ENCODE data around the gene SRR. TPM values are rescaled to one million over a fixed set of nuclear protein-coding genes. Genes with fewer than 3 reads are reported as not detected.

The SRR gene
- total RNA-seq, 1 donor: 20.6 TPM

GRCh38 chr17:2362416-2362815, 58.7 kb downstream of the SRR start:
- H3K27ac ChIP-seq (ENCODE audit: low read depth, low read length): no peak overlapping the region
- no peaks in the 10 kb centered on the region for H3K9me3 ChIP-seq (ENCODE audit: low read depth, low read length)
- TF ChIP-seq CTCF (IDR thresholded peaks at IDR 0.05; ENCODE audit: extremely low read depth, low read depth, low read length): no peak
- peak; percentile 23 for DNase-seq (ENCODE audit: insufficient read length, low spot score, missing footprints)
- H3K4me3 ChIP-seq (ENCODE audit: insufficient read depth, low read length): no peak overlapping the region
- H2AFZ ChIP-seq (ENCODE audit: low read length): no peak overlapping the region
- H3K27me3 ChIP-seq (ENCODE audit: insufficient read depth, low read length): no peaks in the 10 kb centered on the region
- H3K79me2 ChIP-seq (ENCODE audit: insufficient read depth, low read length): no peaks in the 10 kb centered on the region
- H3K36me3 ChIP-seq (ENCODE audit: insufficient read depth, low read length): peaks cover 4% of the 10 kb centered on the region
- H3K4me2 ChIP-seq (ENCODE audit: insufficient read depth, low read length): no peak overlapping the region
- H4K20me1 ChIP-seq (ENCODE audit: insufficient read depth, low read length): peaks cover 21% of the 10 kb centered on the region
- peaks cover 10% of the 10 kb centered on the region for H3K4me1 ChIP-seq (ENCODE audit: insufficient read depth, low read length)

- Histone ChIP-seq H3K27me3 (ENCODE audit: insufficient read depth, low read length) (no peaks in the 10 kb centered on the region), H3K4me2 (ENCODE audit: insufficient read depth, low read length) (no peak overlapping the region), H3K79me2 (ENCODE audit: insufficient read depth, low read length) (no peaks in the 10 kb centered on the region), H3K27ac (ENCODE audit: low read depth, low read length) (no peak overlapping the region), H3K9me3 (ENCODE audit: low read depth, low read length) (no peaks in the 10 kb centered on the region), H4K20me1 (ENCODE audit: insufficient read depth, low read length) (peaks cover 20% of the 10 kb centered on the region), H3K4me1 (ENCODE audit: insufficient read depth, low read length) (peaks cover 10% of the 10 kb centered on the region), H3K36me3 (ENCODE audit: insufficient read depth, low read length) (peaks cover 4% of the 10 kb centered on the region), H3K4me3 (ENCODE audit: insufficient read depth, low read length) (no peak overlapping the region), H2AFZ (ENCODE audit: low read length) (no peak overlapping the region)
- DNase-seq (ENCODE audit: insufficient read length, low spot score, missing footprints): peak; percentile 54
- TF ChIP-seq CTCF (IDR thresholded peaks at IDR 0.05; ENCODE audit: extremely low read depth, low read depth, low read length): no peak
Observed at GRCh38 chr17:2362881-2363280, 59.1 kb downstream of the SRR start.

- H3K4me1 ChIP-seq (ENCODE audit: insufficient read depth, low read length): peaks cover 10% of the 10 kb centered on the region
- peaks cover 15% of the 10 kb centered on the region for H4K20me1 ChIP-seq (ENCODE audit: insufficient read depth, low read length)
- H3K27me3 ChIP-seq (ENCODE audit: insufficient read depth, low read length): no peaks in the 10 kb centered on the region
- no peak overlapping the region for H3K4me2 ChIP-seq (ENCODE audit: insufficient read depth, low read length)
- peak; percentile 30 for DNase-seq (ENCODE audit: insufficient read length, low spot score, missing footprints)
- H3K9me3 ChIP-seq (ENCODE audit: low read depth, low read length): no peaks in the 10 kb centered on the region
- no peaks in the 10 kb centered on the region for H3K79me2 ChIP-seq (ENCODE audit: insufficient read depth, low read length)
- peaks cover 4% of the 10 kb centered on the region for H3K36me3 ChIP-seq (ENCODE audit: insufficient read depth, low read length)
- H2AFZ ChIP-seq (ENCODE audit: low read length): no peak overlapping the region
- H3K4me3 ChIP-seq (ENCODE audit: insufficient read depth, low read length): no peak overlapping the region
- no peak for TF ChIP-seq CTCF (IDR thresholded peaks at IDR 0.05; ENCODE audit: extremely low read depth, low read depth, low read length)
- H3K27ac ChIP-seq (ENCODE audit: low read depth, low read length): no peak overlapping the region
Observed at GRCh38 chr17:2363318-2363717, 59.6 kb downstream of the SRR start.

GRCh38 chr17:2363851-2364762, 60.4 kb downstream of the SRR start:
- H3K79me2 ChIP-seq (ENCODE audit: insufficient read depth, low read length): no peaks in the 10 kb centered on the region
- H3K36me3 ChIP-seq (ENCODE audit: insufficient read depth, low read length): peaks cover 4% of the 10 kb centered on the region
- no peak overlapping the region for H3K4me3 ChIP-seq (ENCODE audit: insufficient read depth, low read length)
- H2AFZ ChIP-seq (ENCODE audit: low read length): no peak overlapping the region
- H3K9me3 ChIP-seq (ENCODE audit: low read depth, low read length): no peaks in the 10 kb centered on the region
- peak; percentile 76 for DNase-seq (ENCODE audit: insufficient read length, low spot score, missing footprints)
- peaks cover 8% of the 10 kb centered on the region for H3K4me1 ChIP-seq (ENCODE audit: insufficient read depth, low read length)
- TF ChIP-seq CTCF (IDR thresholded peaks at IDR 0.05; ENCODE audit: extremely low read depth, low read depth, low read length): no peak
- no peak overlapping the region for H3K27ac ChIP-seq (ENCODE audit: low read depth, low read length)
- H3K27me3 ChIP-seq (ENCODE audit: insufficient read depth, low read length): no peaks in the 10 kb centered on the region
- no peak overlapping the region for H3K4me2 ChIP-seq (ENCODE audit: insufficient read depth, low read length)
- H4K20me1 ChIP-seq (ENCODE audit: insufficient read depth, low read length): peaks cover 11% of the 10 kb centered on the region

All from osteoblast (primary cell).